PC-9 (cell line): Measurements from ENCODE around the gene MYBPC3.

Source experiments
- EZH2 ChIP-seq: fragments of 200-600 bp; sonication (generic); IDR thresholded peaks from 2 replicates; pipeline ENCODE4 v1.8.0; 2017; ENCODE audit warnings: antibody characterized with exemption, low read depth
- TF ChIP-seq, protein P1 (sequence below): fragments of 200-600 bp; sonication (generic); conservative IDR thresholded peaks from 2 replicates; pipeline ENCODE4 v1.6.1; 2017; ENCODE audit warnings: mixed run types, antibody characterized with exemption, mild to moderate bottlenecking, moderate library complexity

DNA sequence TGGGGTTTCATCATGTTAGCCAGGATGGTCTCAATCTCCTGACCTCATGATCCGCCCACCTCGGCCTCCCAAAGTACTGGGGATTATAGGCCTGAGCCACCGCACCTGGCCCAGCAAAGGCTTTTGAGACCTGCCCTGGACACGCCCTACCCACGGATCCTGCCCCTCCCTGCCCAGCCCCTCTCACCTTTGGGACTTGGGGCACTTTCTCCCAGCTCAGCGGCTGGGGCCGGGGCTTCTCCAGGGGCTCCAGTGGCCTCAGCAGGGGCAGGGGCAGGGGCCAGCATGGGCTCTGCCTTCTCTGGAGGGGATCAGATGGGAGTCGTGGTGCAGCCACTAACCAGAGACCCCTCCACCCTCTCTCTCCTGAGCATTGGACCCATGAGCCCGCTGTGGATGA is 2.2 kb downstream of the MYBPC3 start:
- TF ChIP-seq, protein P1, sequence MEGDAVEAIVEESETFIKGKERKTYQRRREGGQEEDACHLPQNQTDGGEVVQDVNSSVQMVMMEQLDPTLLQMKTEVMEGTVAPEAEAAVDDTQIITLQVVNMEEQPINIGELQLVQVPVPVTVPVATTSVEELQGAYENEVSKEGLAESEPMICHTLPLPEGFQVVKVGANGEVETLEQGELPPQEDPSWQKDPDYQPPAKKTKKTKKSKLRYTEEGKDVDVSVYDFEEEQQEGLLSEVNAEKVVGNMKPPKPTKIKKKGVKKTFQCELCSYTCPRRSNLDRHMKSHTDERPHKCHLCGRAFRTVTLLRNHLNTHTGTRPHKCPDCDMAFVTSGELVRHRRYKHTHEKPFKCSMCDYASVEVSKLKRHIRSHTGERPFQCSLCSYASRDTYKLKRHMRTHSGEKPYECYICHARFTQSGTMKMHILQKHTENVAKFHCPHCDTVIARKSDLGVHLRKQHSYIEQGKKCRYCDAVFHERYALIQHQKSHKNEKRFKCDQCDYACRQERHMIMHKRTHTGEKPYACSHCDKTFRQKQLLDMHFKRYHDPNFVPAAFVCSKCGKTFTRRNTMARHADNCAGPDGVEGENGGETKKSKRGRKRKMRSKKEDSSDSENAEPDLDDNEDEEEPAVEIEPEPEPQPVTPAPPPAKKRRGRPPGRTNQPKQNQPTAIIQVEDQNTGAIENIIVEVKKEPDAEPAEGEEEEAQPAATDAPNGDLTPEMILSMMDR = no peak
- TF ChIP-seq EZH2 = no peak
